Amniotic stem cell (primary cell): ENCODE measurements around the gene GUCY2C.
A peak's percentile ranks its signal among the peaks of the same experiment; 100 is the strongest.
"Not testable (repeated sequence)": the region's sequence is repeated elsewhere in the genome, so short reads cannot be mapped to it uniquely, and the experiment has no call there.

ENCODE experiments used
- DNase-seq: peaks from one replicate; lab custom pipeline; 2025; lab: John Stamatoyannopoulos, UW

GUCY2C gene

DNA sequence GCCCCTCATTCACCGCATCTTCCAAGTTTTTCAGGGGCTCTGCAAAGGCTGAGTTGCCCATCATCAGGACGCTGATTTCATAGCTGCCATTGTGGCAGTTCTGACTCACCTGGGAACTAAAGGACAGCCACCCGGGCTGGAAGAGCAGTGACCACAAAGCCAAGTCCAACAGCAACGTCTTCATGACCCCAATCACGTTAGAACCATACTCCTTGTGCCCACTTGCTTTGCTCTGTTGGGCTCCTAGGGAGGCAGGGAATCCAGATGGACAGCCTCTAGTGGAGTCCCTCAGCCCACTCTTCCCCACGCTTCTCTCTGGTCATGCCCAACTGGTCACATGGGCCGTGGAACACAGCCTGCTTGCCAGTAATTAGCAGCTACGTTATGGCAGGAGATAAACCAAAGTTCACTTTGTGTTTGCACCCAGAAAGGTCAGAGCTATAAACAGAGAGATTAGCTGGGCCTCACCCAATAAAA is at the start of gene GUCY2C:
GUCY2C (minus strand) TSS at position 335 of the 477 bp plus-strand sequence; CDS start at position 184, 151 bp downstream.
- no peak for DNase-seq

DNA sequence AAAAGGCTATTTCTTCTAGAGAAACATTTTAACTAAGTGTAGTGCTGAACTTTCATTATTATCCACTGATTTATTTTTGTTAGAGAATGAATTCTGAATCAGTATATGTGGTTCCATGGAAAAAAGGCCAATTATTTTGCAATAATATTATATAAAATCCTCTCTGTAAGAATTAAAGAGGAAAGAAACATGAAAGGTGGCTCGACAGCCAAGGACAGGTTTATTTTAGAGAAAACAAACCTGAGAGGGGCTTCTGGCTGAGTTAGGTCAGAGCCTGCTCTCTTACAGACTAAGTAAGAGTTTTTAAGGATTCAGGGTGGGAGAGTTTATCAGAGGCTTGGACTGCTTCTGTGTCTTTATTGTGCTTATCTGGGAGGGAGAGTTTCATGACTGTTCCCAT is 46.7 kb upstream of the GUCY2C start:
- no peak for DNase-seq

DNA sequence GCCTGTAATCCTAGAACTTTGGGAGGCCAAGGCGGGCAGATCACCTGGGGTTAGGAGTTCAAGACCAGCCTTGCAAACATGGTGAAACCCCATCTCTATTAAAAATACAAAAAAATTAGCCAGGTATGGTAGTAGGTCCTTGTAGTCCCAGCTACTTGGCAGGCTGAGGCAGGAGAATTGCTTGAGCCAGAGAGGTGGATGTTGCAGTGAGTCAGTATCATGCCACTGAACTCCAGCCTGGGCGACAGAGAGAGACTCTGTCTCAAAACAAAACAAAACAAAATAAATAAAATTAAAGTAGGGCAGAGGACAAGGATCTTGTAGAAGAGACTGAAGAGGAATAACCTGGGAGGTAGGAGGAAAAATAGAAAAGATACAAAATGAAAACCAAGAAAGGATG is 45.5 kb upstream of the GUCY2C start:
- no peak for DNase-seq

GRCh38 chr12:14741153-14741552 is 44.8 kb upstream of the GUCY2C start:
- no peak for DNase-seq

- not testable (repeated sequence) for DNase-seq
These were observed 40.0 kb upstream of the GUCY2C start for GRCh38 chr12:14736441-14736840.

DNA sequence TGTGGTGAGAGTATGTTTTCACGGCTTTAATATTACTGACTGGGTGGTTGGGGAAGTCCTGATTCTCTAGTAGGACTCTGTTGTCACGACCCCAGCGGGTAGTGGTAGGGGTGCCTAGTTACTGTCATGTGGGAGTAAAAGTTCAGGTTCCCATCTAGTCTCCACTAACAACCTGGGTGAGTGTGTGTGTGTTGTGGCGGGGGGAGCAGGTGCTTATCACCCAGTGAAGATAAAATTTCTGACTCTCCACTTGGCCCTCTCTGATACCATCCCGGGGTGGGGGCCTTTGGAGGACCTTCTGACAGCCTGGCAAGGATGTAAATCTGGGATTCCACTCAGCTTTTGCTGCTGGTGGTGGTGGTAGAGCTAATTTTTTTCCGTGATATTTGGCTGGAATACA is 35.4 kb upstream of the GUCY2C start:
- DNase-seq = no peak

DNA sequence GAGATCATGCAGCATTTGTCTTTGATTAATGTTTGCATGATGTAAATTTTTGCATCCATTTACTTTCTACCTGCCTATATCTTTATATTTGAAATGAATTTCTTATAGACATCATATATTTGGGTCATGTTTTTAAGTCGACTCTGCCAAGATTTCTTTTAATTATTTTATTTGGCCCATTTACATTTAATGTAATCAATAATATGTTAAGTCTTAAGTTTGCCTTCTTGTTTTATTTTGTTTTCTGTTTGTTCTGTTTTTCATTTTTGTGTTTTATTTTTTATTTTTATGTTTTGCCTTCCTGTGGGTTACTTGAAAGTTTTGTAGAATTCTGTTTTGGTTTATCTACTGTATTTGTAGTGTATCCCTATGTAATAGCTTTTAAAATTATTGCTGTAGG is 33.2 kb upstream of the GUCY2C start:
- DNase-seq = no peak

GRCh38 chr12:14723763-14724162 is 27.4 kb upstream of the GUCY2C start:
- peak; percentile 31 for DNase-seq

- DNase-seq = peak; percentile 33
These were observed 20.5 kb upstream of the GUCY2C start for GRCh38 chr12:14716848-14717444.

DNA sequence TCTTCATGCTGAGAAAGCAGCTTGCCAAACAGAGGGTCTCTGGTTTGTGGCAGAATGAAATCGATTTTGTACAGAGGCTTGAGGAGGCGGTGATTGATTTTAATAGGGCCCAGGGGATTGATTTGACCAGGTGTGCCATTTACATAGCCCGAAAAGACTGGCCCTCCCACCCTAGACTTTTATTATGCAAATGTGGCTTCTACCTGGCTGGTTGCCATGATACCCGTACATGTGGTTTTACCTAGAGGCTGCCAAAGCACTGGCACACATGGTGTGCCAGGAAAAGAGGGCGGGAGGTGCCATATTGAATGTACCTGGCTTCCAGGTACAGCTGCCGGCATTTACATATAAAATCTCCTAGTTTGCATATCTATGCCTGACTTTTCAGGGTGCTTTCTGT is 18.0 kb upstream of the GUCY2C start:
- DNase-seq = no peak

DNA sequence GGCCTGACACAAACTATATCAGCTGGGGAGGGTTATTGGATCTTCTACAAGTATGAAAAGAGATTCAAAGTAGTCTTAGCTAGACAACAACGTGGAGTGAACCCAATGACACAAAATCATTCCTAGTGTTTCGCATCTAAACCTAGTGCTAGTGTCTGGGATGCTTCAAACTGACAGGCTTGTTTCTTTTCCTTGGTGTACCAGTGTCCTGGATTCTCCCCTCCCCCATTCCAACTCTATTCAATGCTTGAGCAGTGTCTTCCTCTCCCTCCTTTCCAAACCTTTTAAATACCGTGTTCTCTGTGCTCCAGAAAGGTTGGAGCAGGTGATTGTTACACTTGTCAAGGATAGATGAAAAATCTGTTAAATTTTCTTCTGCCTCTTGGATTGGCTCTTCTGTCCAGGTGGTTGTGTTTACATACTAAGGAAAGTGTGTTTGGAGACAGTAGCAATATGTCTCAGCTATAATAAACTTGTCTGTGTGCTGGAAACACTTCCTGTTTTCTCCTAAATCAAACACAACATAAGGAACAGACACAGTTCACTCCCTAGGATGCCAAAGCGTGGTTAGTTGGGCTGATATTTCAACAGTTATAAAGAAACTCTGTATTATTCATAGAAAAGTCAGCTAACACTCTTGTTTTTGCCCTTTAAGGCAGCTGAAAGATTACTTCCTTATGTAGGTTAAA is 14.4 kb upstream of the GUCY2C start:
- no peak for DNase-seq

GRCh38 chr12:14701809-14702568 is 5.6 kb upstream of the GUCY2C start:
- no peak for DNase-seq

GRCh38 chr12:14700935-14701334 is 4.5 kb upstream of the GUCY2C start:
- DNase-seq = no peak

DNA sequence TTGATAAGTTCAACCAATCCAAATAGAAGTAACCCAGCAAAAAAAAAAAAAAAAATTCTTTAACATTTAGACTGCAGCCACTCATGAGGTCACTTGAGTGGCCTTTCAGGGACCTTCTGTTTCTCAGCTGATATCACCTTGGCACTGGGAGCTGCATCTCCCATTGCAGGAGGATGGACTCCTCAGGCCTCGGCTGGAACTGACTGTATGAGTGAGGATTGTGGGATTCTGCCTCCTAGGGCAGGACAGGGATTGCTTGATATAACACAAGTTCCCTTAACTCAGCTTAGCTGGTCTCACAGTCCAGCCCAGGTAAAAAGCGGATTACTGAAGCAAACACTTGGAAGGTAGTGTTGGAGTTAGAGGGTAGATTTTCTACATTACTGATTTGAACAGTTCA is 3.5 kb upstream of the GUCY2C start:
- no peak for DNase-seq

- DNase-seq = no peak
These were observed 2.2 kb upstream of the GUCY2C start for GRCh38 chr12:14698555-14698954.

GRCh38 chr12:14695715-14696141 is 671 bp downstream of the GUCY2C start:
- no peak for DNase-seq

DNA sequence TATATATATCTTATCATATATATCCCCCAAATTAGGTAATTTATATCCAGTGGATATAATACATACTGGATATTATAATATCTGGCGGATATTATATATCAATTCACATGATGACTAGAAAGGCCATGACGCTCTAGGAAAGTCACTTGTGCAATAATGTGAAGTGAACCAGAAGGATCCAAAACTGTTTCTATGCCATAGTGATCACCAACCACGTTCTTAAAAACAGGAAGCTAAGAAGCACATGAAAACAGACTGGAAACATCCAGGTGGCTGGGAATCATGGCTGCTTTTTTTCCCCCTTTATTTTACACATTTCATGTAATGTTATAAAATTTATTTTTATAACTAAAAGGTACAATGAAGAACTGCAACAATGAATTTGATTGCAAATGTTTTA is 1.4 kb downstream of the GUCY2C start:
- no peak for DNase-seq

GRCh38 chr12:14694145-14694714 is 2.2 kb downstream of the GUCY2C start:
- DNase-seq = no peak

DNA sequence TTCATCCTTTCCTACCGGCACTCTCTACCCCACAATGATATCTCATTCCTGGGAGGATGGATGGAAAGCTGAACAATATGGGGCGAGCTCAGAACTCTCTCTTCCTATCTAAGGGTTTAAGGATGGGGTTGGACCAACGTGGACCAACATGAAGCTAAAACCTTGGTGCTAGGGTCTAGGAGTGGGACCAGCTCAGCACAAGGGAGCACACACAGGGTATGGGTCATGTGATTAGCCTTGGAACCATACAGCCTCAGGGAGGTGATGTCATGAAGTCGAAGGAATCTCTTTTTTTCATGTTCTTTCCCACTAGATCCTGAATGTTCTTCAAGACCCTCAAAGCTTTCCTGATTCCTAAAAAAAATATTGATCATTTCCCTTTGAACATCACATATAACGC is 3.3 kb downstream of the GUCY2C start:
- DNase-seq = no peak

DNA sequence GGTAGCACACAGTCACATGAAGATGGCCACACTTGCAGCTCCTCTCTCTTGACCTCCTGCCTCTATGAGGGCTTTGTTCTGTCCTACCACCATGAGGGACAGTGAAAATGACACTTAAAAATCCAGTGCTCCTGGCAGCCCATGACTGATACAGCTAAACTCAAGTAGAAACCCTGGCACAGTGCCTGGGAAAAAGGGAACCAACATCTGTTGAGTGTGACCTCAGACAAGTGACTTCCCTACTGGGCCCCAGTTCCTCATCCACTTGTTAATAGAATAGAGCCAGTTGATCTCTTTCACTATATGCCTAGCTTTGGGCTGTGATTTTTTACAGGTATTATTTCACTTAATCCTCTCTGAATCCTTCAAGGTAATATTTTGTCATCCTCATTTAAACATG is 4.8 kb downstream of the GUCY2C start:
- DNase-seq = no peak

GRCh38 chr12:14689996-14690395 is 6.4 kb downstream of the GUCY2C start:
- DNase-seq = no peak

DNA sequence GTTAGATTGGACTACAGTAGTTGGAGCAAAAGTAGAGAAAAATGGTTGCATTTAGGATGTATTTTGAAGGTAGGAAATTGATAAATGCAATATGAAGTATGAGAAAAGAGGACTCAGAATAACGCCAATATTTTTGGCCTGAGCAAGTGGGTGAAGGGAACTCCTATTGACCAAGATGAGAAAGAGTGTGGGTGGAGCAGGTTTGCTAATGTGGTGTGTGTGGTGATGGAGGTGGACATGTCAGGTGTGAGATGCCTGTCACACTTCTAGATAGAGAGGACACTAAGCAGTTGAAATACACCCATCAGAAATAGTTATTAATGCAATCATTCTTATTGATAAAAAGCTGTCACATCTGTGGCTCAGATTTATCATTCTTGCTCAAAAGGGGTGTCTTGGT is 7.3 kb downstream of the GUCY2C start:
- no peak for DNase-seq

- not testable (repeated sequence) for DNase-seq
These were observed 14.2 kb downstream of the GUCY2C start for GRCh38 chr12:14682231-14682630.
